Motor neuron (in vitro differentiated cells): ENCODE measurements around the gene MAP7D1. TPM values are rescaled to one million over a fixed set of nuclear protein-coding genes. Genes with fewer than 3 reads are reported as not detected.

Experiments
- ATAC-seq, 8 experiments: fragments of 200-7000 bp; cut with Tn5 transposase; replicated peaks in 6 of 8; 2 replicates each; pipeline ENCODE4 v1.8.0; 2021; ENCODE audit warnings: mild to moderate bottlenecking in 8 of 8, moderate library complexity in 8 of 8
- H3K27ac ChIP-seq, 2 donors: fragments of 250-450 bp; sonication (Bioruptor Pico); 2 replicates each; pipeline ENCODE4 v1.9.0; 2021; ENCODE audit warnings: antibody characterized with exemption in 2 of 2, mild to moderate bottlenecking in 2 of 2, moderate library complexity in 1 of 2
- H3K4me1 ChIP-seq, 2 donors: fragments of 250-450 bp; sonication (Bioruptor Pico); replicated peaks in 1 of 2; 2 replicates each; pipeline ENCODE4 v1.6.1; 2021; ENCODE audit warnings: antibody characterized with exemption in 2 of 2, mild to moderate bottlenecking in 2 of 2, moderate library complexity in 1 of 2
- H3K4me3 ChIP-seq, 5 donors: fragments of 250-450 bp; sonication (Bioruptor Pico); 2 replicates each; pipeline ENCODE4 v1.9.0; 2021; ENCODE audit warnings: antibody characterized with exemption in 5 of 5, mild to moderate bottlenecking in 5 of 5, moderate library complexity in 4 of 5
- WGBS, 10 experiments: fragments of 450-650 bp; shearing (Covaris generic); methylation state at CpG; one replicate each; pipeline ENCODE4 v1.0.0; 2022; 5-methylcytosine and 5-hydroxymethylcytosine counted together
- in situ Hi-C, 9 experiments: fragments of 400-800 bp; cut with MboI; loops; one replicate each; pipeline ENCODE4 v1.15.0; 2021; ENCODE audit warnings: low sequenced_read_pairs in 9 of 9, low pct_unique_long_range_greater_than_20kb in 2 of 9; ENCODE audit not compliant: unreplicated experiment in 9 of 9
- total RNA-seq, 8 experiments: library from RNA; unstranded; fragments of 300-600 nt; gene quantifications; 2 replicates each; pipeline versions ENCODE4 v1.2.3 to v1.2.4, GENCODE V29; 2022

The MAP7D1 gene
- 100 to 1,000 TPM in 4 of 8 experiments, 10 to 100 TPM in 4; 50.7 to 174 (median 94.9) TPM for total RNA-seq

- Histone ChIP-seq H3K4me3 (peak within 1 kb of the TSS; percentile 74 to 96 (median 92)), H3K4me1 (peaks cover 37 to 41% of the 10 kb centered on the region in 2 donors), H3K27ac (peak within 1 kb of the TSS; percentile 100)
- peak; percentile 72 to 81 (median 74) for ATAC-seq
- in situ Hi-C loops = loop anchor here in 3 of 9 experiments (25.0 kb wide), 2 partner anchors 132 to 257 kb away; no protein-coding TSS in a partner anchor
- WGBS, 10 experiments = 0% methylated on average over 2 to 7 of the region's 88 CpGs; no CpG with 5 or more reads in 6 of the 10 experiments
These were observed at the start of gene MAP7D1 for GRCh38 chr1:36155408-36156328. TSS of gene MAP7D1 (plus strand) at chr1:36156160. CDS start at chr1:36156418, 258 bp downstream.

DNA sequence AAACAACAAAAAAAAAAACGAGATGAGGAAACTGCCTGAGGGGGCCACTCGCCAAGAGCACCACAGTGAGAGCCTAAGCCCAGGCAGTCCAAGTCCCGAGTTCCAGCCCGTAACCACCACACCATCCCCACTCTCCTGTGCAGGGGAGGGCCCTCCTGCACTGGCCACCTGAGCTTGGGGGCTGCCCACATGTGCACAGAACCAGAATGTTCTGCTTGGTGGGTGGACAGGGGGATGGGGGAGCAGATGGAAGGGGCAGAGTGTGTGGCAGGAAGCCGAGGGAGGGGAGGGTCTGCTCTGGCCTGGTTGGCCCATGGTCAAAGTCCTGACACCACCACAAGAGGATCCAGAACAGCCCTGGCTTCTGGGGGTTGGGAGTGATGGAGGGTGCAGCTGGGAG lies 49.7 kb upstream of the MAP7D1 start:
- 10 to 80% methylated on average over 2 of the region's 5 CpGs; no CpG with 5 or more reads in 8 of the 10 experiments for WGBS, 10 experiments
- in situ Hi-C loops = loop anchor here in 4 of 9 experiments (10.0 to 25.0 kb wide), 3 partner anchors 79 to 306 kb away; no protein-coding TSS in a partner anchor

DNA sequence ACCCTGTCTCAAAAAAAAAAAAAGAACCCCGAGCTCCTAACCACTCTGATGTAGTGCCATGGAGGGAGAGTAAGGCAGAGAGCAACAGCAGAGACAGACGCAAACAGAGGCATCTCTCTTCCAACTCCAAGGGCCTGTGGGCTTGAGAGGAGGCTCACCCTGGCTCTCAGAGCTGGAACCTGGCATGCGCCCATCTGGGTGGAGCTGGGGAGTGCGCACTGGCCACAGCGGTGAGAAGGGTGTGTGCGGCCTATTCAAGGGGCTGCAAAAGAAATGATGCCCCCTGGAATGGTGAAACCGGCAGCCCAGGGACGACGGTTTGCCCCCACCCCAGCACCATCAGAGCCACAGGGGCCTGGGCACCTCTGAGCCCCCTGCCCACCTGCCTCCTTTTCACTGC lies 48.6 kb upstream of the MAP7D1 start:
- no peaks in the 10 kb centered on the region for H3K4me1 ChIP-seq
- no peak overlapping the region for H3K27ac ChIP-seq
- no peak overlapping the region for H3K4me3 ChIP-seq
- WGBS, 10 experiments = 24 to 100% (median 76%) methylated on average over 1 to 4 of the region's 9 CpGs; no CpG with 5 or more reads in 1 of the 10 experiments
- ATAC-seq = peak in 2 of 8 experiments; percentile 28 to 37
- in situ Hi-C loops = loop anchor here in 4 of 9 experiments (10.0 to 25.0 kb wide), 3 partner anchors 77 to 305 kb away; no protein-coding TSS in a partner anchor

More for the DNA sequence above, 49.7 kb upstream of the MAP7D1 start:
- no peak overlapping the region for H3K4me3 ChIP-seq
- H3K27ac ChIP-seq = no peak overlapping the region
- ATAC-seq = peak in 1 of 8 experiments; percentile 16
- no peaks in the 10 kb centered on the region for H3K4me1 ChIP-seq

- H3K27ac ChIP-seq = no peak overlapping the region
- no peak for ATAC-seq
- no peaks in the 10 kb centered on the region for H3K4me1 ChIP-seq
- H3K4me3 ChIP-seq = no peak overlapping the region
- 17 to 85% (median 74%) methylated on average over 1 to 12 of the region's 14 CpGs; no CpG with 5 or more reads in 4 of the 10 experiments for WGBS, 10 experiments
- in situ Hi-C loops = loop anchor here in 4 of 9 experiments (10.0 to 25.0 kb wide), 3 partner anchors 76 to 304 kb away; no protein-coding TSS in a partner anchor
These were observed 47.6 kb upstream of the MAP7D1 start for GRCh38 chr1:36108314-36108713.

GRCh38 chr1:36109041-36109679 lies 46.8 kb upstream of the MAP7D1 start:
- H3K27ac ChIP-seq = no peak overlapping the region
- WGBS, 10 experiments = 40 to 92% (median 88%) methylated on average over 1 to 8 of the region's 11 CpGs; no CpG with 5 or more reads in 6 of the 10 experiments
- no peaks in the 10 kb centered on the region for H3K4me1 ChIP-seq
- in situ Hi-C loops = loop anchor here in 4 of 9 experiments (10.0 to 25.0 kb wide), 3 partner anchors 76 to 303 kb away; no protein-coding TSS in a partner anchor
- peak in 5 of 8 experiments; percentile 18 to 37 (median 25) for ATAC-seq
- H3K4me3 ChIP-seq = no peak overlapping the region

- Histone ChIP-seq H3K27ac (no peak overlapping the region), H3K4me3 (no peak overlapping the region), H3K4me1 (no peaks in the 10 kb centered on the region)
- no peak for ATAC-seq
- WGBS, 10 experiments = 0 to 100% (median 80%) methylated on average over 1 to 2 of the region's 4 CpGs; no CpG with 5 or more reads in 5 of the 10 experiments
- in situ Hi-C loops = loop anchor here in 3 of 9 experiments (25.0 kb wide), 2 partner anchors 176 to 301 kb away; no protein-coding TSS in a partner anchor
These were observed 44.8 kb upstream of the MAP7D1 start for GRCh38 chr1:36111151-36111550.

GRCh38 chr1:36112823-36113222 lies 43.1 kb upstream of the MAP7D1 start:
- 50 to 93% (median 83%) methylated on average over 2 to 9 of the region's 9 CpGs; no CpG with 5 or more reads in 2 of the 10 experiments for WGBS, 10 experiments
- in situ Hi-C loops = loop anchor here in 3 of 9 experiments (25.0 kb wide), 2 partner anchors 174 to 299 kb away; no protein-coding TSS in a partner anchor
- Histone ChIP-seq H3K4me3 (no peak overlapping the region), H3K4me1 (peaks cover 0 to 6% of the 10 kb centered on the region in 2 donors), H3K27ac (no peak overlapping the region)
- no peak for ATAC-seq

DNA sequence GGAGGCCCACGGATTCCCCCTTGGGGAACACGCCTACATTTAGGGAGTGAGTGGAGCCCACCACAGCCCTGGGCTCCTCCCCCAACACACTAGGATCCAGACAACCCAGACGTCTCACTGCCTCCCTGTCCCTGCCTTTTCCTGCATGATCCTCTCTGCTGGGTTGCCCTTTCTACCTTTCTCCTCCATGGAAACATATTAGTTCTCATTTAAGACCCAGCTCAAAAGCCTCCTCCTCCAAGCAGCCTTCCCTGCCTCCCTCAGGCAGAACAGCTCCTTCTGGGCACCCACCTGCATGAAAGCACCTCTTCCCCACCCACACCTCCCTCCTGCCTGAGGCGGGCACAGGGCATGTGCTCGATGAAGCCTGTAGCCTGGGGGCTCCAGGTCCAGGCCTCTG lies 41.6 kb upstream of the MAP7D1 start:
- Histone ChIP-seq H3K4me1 (peaks cover 0 to 6% of the 10 kb centered on the region in 2 donors), H3K4me3 (no peak overlapping the region), H3K27ac (no peak overlapping the region)
- WGBS, 10 experiments = 50 to 100% (median 68%) methylated on average over 1 to 3 of the region's 5 CpGs; no CpG with 5 or more reads in 4 of the 10 experiments
- no peak for ATAC-seq
- in situ Hi-C loops = loop anchor here in 3 of 9 experiments (25.0 kb wide), 2 partner anchors 173 to 298 kb away; no protein-coding TSS in a partner anchor

DNA sequence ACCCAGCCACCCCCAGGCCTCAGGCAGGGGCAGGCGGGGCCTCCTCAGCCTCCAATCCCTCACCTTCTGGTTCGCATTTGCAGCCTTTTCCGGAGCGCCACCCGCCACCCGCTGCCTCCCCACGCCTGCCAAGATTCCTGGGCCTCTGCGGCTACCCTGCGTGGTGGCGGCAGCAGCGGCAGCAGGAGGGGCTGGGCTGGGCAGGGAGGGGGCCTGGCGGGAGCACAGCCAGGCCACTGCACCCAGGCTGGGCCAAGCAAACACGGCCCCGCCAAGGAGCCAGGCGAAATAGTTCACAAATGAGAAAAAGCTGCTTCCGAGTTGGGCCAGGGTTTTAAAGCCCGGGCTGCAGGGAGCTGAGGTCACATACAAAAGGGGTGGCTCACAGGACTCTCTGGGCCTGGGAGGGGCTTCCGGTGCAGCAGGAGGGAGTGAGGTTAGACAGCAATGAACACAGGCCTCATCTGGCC lies 40.7 kb upstream of the MAP7D1 start:
- ATAC-seq = peak; percentile 55 to 85 (median 74)
- in situ Hi-C loops = loop anchor here in 3 of 9 experiments (25.0 kb wide), 2 partner anchors 172 to 297 kb away; no protein-coding TSS in a partner anchor

DNA sequence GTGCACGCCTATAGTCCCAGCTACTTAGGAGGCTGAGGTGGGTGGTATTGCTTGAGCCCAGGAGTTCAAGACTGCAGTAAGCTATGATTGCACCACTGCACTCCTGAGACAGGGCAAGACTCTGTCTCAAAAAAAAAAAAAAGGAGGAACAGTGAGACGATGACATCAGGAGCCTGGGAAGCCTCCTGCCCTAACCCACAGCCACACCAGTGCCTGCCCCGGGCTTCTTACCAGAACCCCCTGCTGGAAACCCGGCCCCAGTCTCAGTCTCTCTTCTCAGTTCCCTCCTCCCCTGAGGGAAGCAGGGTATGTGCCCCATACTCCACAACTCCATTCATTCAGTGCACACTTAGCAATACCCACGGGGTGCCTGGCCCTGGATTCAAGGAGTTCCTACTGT lies 40.0 kb upstream of the MAP7D1 start:
- Histone ChIP-seq H3K27ac (no peak overlapping the region), H3K4me3 (no peak overlapping the region), H3K4me1 (peaks cover 0 to 6% of the 10 kb centered on the region in 2 donors)
- in situ Hi-C loops = loop anchor here in 3 of 9 experiments (25.0 kb wide), 2 partner anchors 171 to 296 kb away; no protein-coding TSS in a partner anchor
- WGBS, 10 experiments = 0 to 100% (median 59%) methylated on average over 1 to 5 of the region's 5 CpGs; no CpG with 5 or more reads in 5 of the 10 experiments
- ATAC-seq = peak in 7 of 8 experiments; percentile 4 to 63 (median 25)

More for the DNA sequence above, 40.7 kb upstream of the MAP7D1 start:
- 50 to 70% (median 55%) methylated on average over 2 to 12 of the region's 18 CpGs; no CpG with 5 or more reads in 7 of the 10 experiments for WGBS, 10 experiments
- Histone ChIP-seq H3K27ac (no peak overlapping the region), H3K4me3 (no peak overlapping the region), H3K4me1 (peaks cover 0 to 6% of the 10 kb centered on the region in 2 donors)

- in situ Hi-C loops = loop anchor here in 3 of 9 experiments (25.0 kb wide), 2 partner anchors 170 to 295 kb away; no protein-coding TSS in a partner anchor
- peak in 4 of 8 experiments; percentile 8 to 71 (median 36) for ATAC-seq
- 70 to 100% (median 83%) methylated on average over 1 to 5 of the region's 5 CpGs; no CpG with 5 or more reads in 5 of the 10 experiments for WGBS, 10 experiments
- H3K27ac ChIP-seq = no peak overlapping the region
- no peak overlapping the region for H3K4me3 ChIP-seq
- peaks cover 0 to 6% of the 10 kb centered on the region in 2 donors for H3K4me1 ChIP-seq
These were observed 39.1 kb upstream of the MAP7D1 start for GRCh38 chr1:36116901-36117300.
